SK-N-SH treated with all-trans-retinoic acid at 6 μM for 48 hours (cell line): ENCODE data around the gene SRRM5.

Source experiments
- ATAC-seq: fragments of 200-7000 bp; cut with Tn5 transposase; 3 replicates; pipeline ENCODE4 v1.9.1; 2020; ENCODE audit warnings: mild to moderate bottlenecking, moderate library complexity
- BACH2 ChIP-seq: fragments of 250-450 bp; sonication (Bioruptor Pico); IDR thresholded peaks from 2 replicates; pipeline ENCODE4 v1.9.0; 2021; ENCODE audit warnings: mild to moderate bottlenecking, borderline replicate concordance
- CSDC2 ChIP-seq: fragments of 250-450 bp; sonication (Bioruptor Pico); IDR thresholded peaks from 2 replicates; pipeline ENCODE4 v1.5.0; 2020; ENCODE audit warnings: mild to moderate bottlenecking, moderate library complexity
- ESRRG ChIP-seq: fragments of 250-450 bp; sonication (Bioruptor Pico); IDR thresholded peaks from 2 replicates; pipeline ENCODE4 v1.6.1; 2021; ENCODE audit warnings: mild to moderate bottlenecking
- GLIS3 ChIP-seq: fragments of 250-450 bp; sonication (Bioruptor Pico); IDR thresholded peaks from 2 replicates; pipeline ENCODE4 v1.5.0; 2020; ENCODE audit warnings: mild to moderate bottlenecking, moderate library complexity
- ISL1 ChIP-seq: fragments of 250-450 bp; sonication (Bioruptor Pico); IDR thresholded peaks from 2 replicates; pipeline ENCODE4 v2.1.2; 2022; ENCODE audit warnings: mild to moderate bottlenecking, moderate library complexity
- OSR1 ChIP-seq: fragments of 250-450 bp; sonication (Bioruptor Pico); IDR thresholded peaks from 2 replicates; pipeline ENCODE4 v1.8.0; 2022; ENCODE audit warnings: moderate library complexity, mild to moderate bottlenecking, inconsistent platforms
- POU6F1 ChIP-seq: fragments of 250-450 bp; sonication (Bioruptor Pico); IDR thresholded peaks from 2 replicates; pipeline ENCODE4 v1.8.0; 2021; ENCODE audit warnings: low read depth, mild to moderate bottlenecking, moderate library complexity, borderline replicate concordance
- PPARA ChIP-seq: fragments of 250-450 bp; sonication (Bioruptor Pico); IDR thresholded peaks from 2 replicates; pipeline ENCODE4 v1.5.0; 2020; ENCODE audit warnings: mild to moderate bottlenecking, borderline replicate concordance
- SNAI2 ChIP-seq: fragments of 250-450 bp; sonication (Bioruptor Pico); IDR thresholded peaks from 2 replicates; pipeline ENCODE4 v1.5.0; 2020; ENCODE audit warnings: mild to moderate bottlenecking, moderate library complexity
- TCF4 ChIP-seq: fragments of 250-450 bp; sonication (Bioruptor Pico); IDR thresholded peaks from 2 replicates; pipeline ENCODE4 v1.8.0; 2021; ENCODE audit warnings: mild to moderate bottlenecking, moderate library complexity, borderline replicate concordance
- TOX ChIP-seq: fragments of 250-450 bp; sonication (Bioruptor Pico); IDR thresholded peaks from 2 replicates; pipeline ENCODE4 v1.8.0; 2021; ENCODE audit warnings: mild to moderate bottlenecking, moderate library complexity, borderline replicate concordance
- ZC3H10 ChIP-seq: fragments of 250-450 bp; sonication (Bioruptor Pico); IDR thresholded peaks from 2 replicates; pipeline ENCODE4 v1.5.1; 2021; ENCODE audit warnings: mild to moderate bottlenecking, moderate library complexity
- ZFP3 ChIP-seq: fragments of 250-450 bp; sonication (Bioruptor Pico); IDR thresholded peaks from 2 replicates; pipeline ENCODE4 v1.5.0; 2020; ENCODE audit warnings: mild to moderate bottlenecking, moderate library complexity
- ZNF565 ChIP-seq: fragments of 450-650 bp; formaldehyde crosslinking; conservative IDR thresholded peaks from 2 replicates; pipeline ENCODE4 v1.5.0; 2020; ENCODE audit warnings: low read depth, mild to moderate bottlenecking, moderate library complexity
- ZNF70 ChIP-seq: fragments of 450-650 bp; formaldehyde crosslinking; IDR thresholded peaks from 2 replicates; pipeline ENCODE4 v1.5.0; 2020; ENCODE audit warnings: mild to moderate bottlenecking, moderate library complexity
- ZNF8 ChIP-seq: fragments of 450-650 bp; formaldehyde crosslinking; IDR thresholded peaks from 2 replicates; pipeline ENCODE4 v1.5.0; 2020; ENCODE audit warnings: mild to moderate bottlenecking, moderate library complexity
- TF ChIP-seq, protein P1 (sequence below): fragments of 250-450 bp; sonication (Bioruptor Pico); IDR thresholded peaks from 2 replicates; pipeline ENCODE4 v1.5.0; 2020; ENCODE audit warnings: mild to moderate bottlenecking, moderate library complexity
- TF ChIP-seq, protein P2 (sequence below): fragments of 250-450 bp; sonication (Bioruptor Pico); IDR thresholded peaks from 2 replicates; pipeline ENCODE4 v1.5.1; 2021; ENCODE audit warnings: mild to moderate bottlenecking, moderate library complexity
- TF ChIP-seq, protein P3 (sequence below): fragments of 250-450 bp; sonication (Bioruptor Pico); IDR thresholded peaks from 2 replicates; pipeline ENCODE4 v1.5.1; 2020; ENCODE audit warnings: low read depth, mild to moderate bottlenecking, moderate library complexity
- TF ChIP-seq, protein P4 (sequence below): fragments of 250-450 bp; sonication (Bioruptor Pico); IDR thresholded peaks from 2 replicates; pipeline ENCODE4 v1.8.0; 2020; ENCODE audit warnings: mild to moderate bottlenecking, moderate library complexity, borderline replicate concordance

Gene SRRM5

DNA sequence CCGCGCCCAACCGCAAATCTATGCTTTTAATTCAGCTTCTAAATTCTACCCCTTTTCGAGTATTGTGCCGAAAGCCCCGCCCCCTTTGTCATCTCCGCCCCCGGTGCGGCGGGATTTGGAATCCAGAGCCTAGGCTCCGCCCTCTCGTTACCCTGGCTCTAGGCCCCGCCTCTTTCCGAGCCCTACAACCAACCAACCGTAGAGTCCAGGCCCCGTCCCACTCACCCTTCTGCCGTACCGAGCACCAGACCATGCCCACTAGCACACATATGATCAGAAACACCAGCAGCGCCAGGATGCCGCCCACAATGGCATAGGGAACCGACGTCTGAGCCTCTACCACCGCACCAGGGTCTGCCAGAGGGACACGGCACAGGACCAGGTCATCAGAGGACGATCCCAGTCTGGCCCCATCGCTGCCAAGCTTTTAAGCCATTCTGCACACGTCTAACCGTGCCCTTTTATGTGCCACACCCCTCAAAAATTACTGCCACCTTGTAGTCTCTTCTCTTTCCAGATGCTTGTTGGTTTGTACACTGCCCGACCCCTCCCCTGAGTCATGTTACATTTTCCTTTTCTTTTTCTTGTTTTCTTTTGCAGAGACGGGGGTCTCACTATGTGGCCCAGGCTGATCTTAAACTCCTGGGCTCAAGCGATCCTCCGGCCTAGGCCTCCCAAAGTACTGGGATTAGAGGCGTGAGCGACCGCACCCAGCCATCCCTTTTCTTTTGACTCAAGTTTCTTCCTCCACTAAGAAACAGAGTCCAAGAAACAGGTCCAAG is 12.2 kb downstream of the SRRM5 start:
- ATAC-seq: no peak
- TF ChIP-seq ZNF565: no peak
- TF ChIP-seq, protein P1, sequence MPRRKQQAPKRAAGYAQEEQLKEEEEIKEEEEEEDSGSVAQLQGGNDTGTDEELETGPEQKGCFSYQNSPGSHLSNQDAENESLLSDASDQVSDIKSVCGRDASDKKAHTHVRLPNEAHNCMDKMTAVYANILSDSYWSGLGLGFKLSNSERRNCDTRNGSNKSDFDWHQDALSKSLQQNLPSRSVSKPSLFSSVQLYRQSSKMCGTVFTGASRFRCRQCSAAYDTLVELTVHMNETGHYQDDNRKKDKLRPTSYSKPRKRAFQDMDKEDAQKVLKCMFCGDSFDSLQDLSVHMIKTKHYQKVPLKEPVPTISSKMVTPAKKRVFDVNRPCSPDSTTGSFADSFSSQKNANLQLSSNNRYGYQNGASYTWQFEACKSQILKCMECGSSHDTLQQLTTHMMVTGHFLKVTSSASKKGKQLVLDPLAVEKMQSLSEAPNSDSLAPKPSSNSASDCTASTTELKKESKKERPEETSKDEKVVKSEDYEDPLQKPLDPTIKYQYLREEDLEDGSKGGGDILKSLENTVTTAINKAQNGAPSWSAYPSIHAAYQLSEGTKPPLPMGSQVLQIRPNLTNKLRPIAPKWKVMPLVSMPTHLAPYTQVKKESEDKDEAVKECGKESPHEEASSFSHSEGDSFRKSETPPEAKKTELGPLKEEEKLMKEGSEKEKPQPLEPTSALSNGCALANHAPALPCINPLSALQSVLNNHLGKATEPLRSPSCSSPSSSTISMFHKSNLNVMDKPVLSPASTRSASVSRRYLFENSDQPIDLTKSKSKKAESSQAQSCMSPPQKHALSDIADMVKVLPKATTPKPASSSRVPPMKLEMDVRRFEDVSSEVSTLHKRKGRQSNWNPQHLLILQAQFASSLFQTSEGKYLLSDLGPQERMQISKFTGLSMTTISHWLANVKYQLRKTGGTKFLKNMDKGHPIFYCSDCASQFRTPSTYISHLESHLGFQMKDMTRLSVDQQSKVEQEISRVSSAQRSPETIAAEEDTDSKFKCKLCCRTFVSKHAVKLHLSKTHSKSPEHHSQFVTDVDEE (CRISPR knock-in tag): no peak
- TF ChIP-seq, protein P2, sequence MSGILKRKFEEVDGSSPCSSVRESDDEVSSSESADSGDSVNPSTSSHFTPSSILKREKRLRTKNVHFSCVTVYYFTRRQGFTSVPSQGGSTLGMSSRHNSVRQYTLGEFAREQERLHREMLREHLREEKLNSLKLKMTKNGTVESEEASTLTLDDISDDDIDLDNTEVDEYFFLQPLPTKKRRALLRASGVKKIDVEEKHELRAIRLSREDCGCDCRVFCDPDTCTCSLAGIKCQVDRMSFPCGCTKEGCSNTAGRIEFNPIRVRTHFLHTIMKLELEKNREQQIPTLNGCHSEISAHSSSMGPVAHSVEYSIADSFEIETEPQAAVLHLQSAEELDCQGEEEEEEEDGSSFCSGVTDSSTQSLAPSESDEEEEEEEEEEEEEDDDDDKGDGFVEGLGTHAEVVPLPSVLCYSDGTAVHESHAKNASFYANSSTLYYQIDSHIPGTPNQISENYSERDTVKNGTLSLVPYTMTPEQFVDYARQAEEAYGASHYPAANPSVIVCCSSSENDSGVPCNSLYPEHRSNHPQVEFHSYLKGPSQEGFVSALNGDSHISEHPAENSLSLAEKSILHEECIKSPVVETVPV (CRISPR knock-in tag): no peak
- no peak for TF ChIP-seq ISL1 (CRISPR knock-in tag)
- no peak for TF ChIP-seq ZNF8 (CRISPR knock-in tag)
- no peak for TF ChIP-seq ZFP3 (CRISPR knock-in tag)
- no peak for TF ChIP-seq ESRRG (CRISPR knock-in tag)
- no peak for TF ChIP-seq OSR1 (CRISPR knock-in tag)
- TF ChIP-seq, protein P3, sequence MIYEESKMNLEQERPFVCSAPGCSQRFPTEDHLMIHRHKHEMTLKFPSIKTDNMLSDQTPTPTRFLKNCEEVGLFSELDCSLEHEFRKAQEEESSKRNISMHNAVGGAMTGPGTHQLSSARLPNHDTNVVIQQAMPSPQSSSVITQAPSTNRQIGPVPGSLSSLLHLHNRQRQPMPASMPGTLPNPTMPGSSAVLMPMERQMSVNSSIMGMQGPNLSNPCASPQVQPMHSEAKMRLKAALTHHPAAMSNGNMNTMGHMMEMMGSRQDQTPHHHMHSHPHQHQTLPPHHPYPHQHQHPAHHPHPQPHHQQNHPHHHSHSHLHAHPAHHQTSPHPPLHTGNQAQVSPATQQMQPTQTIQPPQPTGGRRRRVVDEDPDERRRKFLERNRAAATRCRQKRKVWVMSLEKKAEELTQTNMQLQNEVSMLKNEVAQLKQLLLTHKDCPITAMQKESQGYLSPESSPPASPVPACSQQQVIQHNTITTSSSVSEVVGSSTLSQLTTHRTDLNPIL: no peak
- TF ChIP-seq BACH2 (CRISPR knock-in tag): no peak
- no peak for TF ChIP-seq TCF4 (CRISPR knock-in tag)
- TF ChIP-seq TOX (CRISPR knock-in tag): no peak

GRCh38 chr19:43624933-43625332 is 13.0 kb downstream of the SRRM5 start:
- ATAC-seq: no peak
- TF ChIP-seq ZFP3 (CRISPR knock-in tag) (no peak), GLIS3 (CRISPR knock-in tag) (no peak), TOX (CRISPR knock-in tag) (no peak), ZNF70 (CRISPR knock-in tag) (no peak), POU6F1 (CRISPR knock-in tag) (no peak), ISL1 (CRISPR knock-in tag) (no peak), SNAI2 (CRISPR knock-in tag) (no peak), PPARA (no peak), ZC3H10 (CRISPR knock-in tag) (no peak), OSR1 (CRISPR knock-in tag) (no peak), CSDC2 (CRISPR knock-in tag) (no peak), TCF4 (CRISPR knock-in tag) (no peak)
- TF ChIP-seq, protein P1 (CRISPR knock-in tag): no peak
- TF ChIP-seq, protein P2 (CRISPR knock-in tag): no peak
- TF ChIP-seq, protein P4, sequence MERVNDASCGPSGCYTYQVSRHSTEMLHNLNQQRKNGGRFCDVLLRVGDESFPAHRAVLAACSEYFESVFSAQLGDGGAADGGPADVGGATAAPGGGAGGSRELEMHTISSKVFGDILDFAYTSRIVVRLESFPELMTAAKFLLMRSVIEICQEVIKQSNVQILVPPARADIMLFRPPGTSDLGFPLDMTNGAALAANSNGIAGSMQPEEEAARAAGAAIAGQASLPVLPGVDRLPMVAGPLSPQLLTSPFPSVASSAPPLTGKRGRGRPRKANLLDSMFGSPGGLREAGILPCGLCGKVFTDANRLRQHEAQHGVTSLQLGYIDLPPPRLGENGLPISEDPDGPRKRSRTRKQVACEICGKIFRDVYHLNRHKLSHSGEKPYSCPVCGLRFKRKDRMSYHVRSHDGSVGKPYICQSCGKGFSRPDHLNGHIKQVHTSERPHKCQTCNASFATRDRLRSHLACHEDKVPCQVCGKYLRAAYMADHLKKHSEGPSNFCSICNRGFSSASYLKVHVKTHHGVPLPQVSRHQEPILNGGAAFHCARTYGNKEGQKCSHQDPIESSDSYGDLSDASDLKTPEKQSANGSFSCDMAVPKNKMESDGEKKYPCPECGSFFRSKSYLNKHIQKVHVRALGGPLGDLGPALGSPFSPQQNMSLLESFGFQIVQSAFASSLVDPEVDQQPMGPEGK (CRISPR knock-in tag): no peak
- TF ChIP-seq, all 23 proteins: peak for 0
